GM18861 (cell line): Measurements from ENCODE around the gene RFC1.

Experiments used
- ATAC-seq: cut with Tn5 transposase; IDR thresholded peaks from one replicate; pipeline ENCODE4 v1.9.1; 2021; ENCODE audit not compliant: unreplicated experiment

RFC1 gene

DNA sequence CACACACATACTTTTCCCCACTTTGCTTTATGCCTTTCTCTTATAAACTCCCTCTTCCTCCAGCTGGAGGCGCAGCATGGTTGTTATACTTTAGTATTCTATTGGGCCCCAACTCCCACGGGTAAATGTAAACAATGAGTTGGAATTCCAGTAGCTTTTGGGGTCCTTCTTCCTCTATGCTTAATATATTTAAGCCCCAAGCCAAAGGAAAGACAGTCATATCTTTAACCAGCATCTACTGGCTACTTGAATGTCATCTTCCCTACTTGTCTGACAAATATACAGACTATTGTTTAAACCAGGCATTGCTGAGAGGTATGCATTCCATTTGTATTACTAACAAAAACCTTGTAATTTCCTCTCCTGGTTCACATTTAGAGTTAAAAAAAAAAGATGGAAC lies 110.9 kb downstream of the RFC1 start:
- no peak for ATAC-seq

DNA sequence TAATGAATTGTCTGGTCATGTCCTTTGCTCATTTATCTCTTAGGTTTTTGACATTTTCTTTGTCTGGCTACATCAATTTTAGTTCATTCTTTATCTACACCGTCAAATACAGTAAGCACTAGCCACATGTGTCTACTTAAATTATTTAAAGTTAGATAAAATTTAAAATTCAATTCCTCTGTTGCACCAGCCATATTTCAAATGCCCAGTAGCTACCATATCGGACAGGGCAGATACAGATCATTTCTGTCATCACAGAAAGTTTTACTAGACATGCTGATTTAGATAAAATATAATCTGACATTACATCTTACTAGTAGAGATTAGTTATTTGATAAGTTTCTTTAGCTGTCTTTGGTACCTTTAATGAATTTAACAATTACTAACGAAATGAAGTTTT lies 122.7 kb downstream of the RFC1 start:
- no peak for ATAC-seq
